Measurements from ENCODE around the gene HAUS6.

DNA sequence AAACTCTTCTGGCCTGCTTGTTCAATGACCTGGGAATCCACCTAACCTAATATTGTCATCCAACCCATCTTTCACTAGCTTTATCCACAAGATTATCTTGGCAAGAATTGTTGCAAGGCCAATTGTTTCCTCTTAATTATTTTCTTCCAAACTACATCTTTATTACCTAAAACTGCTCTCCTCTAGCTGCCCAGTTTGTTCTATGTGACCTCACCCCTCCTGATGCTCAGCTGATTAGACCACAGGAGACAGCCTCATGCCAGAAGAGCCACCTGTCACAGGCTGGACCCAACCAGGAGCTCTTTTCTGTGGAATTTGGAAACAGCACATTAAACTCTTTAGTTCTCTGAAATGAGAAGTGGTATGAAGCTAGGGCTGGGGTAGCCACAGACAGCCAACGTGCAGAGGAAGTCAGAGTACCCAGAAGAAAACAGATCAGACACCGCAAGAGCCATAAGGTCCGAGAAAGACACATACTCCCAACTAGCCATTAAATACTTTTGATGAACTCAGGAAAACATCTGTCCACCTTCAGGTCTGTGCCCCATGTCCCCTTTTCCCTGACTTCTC, 81.7 kb downstream of the HAUS6 start:
- TF ChIP-seq, protein P1, sequence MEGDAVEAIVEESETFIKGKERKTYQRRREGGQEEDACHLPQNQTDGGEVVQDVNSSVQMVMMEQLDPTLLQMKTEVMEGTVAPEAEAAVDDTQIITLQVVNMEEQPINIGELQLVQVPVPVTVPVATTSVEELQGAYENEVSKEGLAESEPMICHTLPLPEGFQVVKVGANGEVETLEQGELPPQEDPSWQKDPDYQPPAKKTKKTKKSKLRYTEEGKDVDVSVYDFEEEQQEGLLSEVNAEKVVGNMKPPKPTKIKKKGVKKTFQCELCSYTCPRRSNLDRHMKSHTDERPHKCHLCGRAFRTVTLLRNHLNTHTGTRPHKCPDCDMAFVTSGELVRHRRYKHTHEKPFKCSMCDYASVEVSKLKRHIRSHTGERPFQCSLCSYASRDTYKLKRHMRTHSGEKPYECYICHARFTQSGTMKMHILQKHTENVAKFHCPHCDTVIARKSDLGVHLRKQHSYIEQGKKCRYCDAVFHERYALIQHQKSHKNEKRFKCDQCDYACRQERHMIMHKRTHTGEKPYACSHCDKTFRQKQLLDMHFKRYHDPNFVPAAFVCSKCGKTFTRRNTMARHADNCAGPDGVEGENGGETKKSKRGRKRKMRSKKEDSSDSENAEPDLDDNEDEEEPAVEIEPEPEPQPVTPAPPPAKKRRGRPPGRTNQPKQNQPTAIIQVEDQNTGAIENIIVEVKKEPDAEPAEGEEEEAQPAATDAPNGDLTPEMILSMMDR (IDR thresholded peaks at IDR 0.05), result no peak
- TF ChIP-seq POLR2A (IDR thresholded peaks at IDR 0.05), result no peak
